ENCODE results near the gene VCPKMT. TPM values are rescaled to one million over a fixed set of nuclear protein-coding genes. Genes with fewer than 3 reads are reported as not detected.

Gene VCPKMT
- total and polyA plus RNA-seq, 12 donors = 1.9 to 28.5 (median 3.2) TPM

- 97 to 98% methylated on average over 2 of the region's 2 CpGs for WGBS, 2 donors
- H3K27ac ChIP-seq = no peak overlapping the region
- no peaks in the 10 kb centered on the region for H3K4me1 ChIP-seq
- DNase-seq (no peak), ATAC-seq (no peak)
- no peak for TF ChIP-seq CTCF (IDR thresholded peaks at IDR 0.05)
- intact Hi-C loops (cut with DNase I) = no loop called here
- H3K36me3 ChIP-seq = peaks cover 0 to 99% (median 26%) of the 10 kb centered on the region in 9 donors
- no peak overlapping the region for H3K4me3 ChIP-seq
- H3K9me3 ChIP-seq = no peaks in the 10 kb centered on the region
- no peaks in the 10 kb centered on the region for H3K27me3 ChIP-seq
Observed at GRCh38 chr14:50127802-50128201, 11.4 kb upstream of the VCPKMT start.

GRCh38 chr14:50123062-50123461 lies 6.7 kb upstream of the VCPKMT start:
- no peaks in the 10 kb centered on the region for H3K27me3 ChIP-seq
- ATAC-seq (no peak), DNase-seq (no peak)
- no peak overlapping the region for H3K27ac ChIP-seq
- peaks cover 0 to 87% (median 5%) of the 10 kb centered on the region in 9 donors for H3K36me3 ChIP-seq
- peaks cover 0 to 4% (median 0%) of the 10 kb centered on the region in 9 donors for H3K4me1 ChIP-seq
- no peak overlapping the region for H3K4me3 ChIP-seq
- WGBS, 2 donors = 97 to 100% methylated on average over 3 of the region's 3 CpGs
- TF ChIP-seq CTCF (IDR thresholded peaks at IDR 0.05) = no peak
- no peaks in the 10 kb centered on the region for H3K9me3 ChIP-seq
- intact Hi-C loops (cut with DNase I) = no loop called here

GRCh38 chr14:50122291-50122690 lies 5.9 kb upstream of the VCPKMT start:
- 89% methylated on average over 6 of the region's 6 CpGs for WGBS, 2 donors
- Histone ChIP-seq H3K9me3 (no peaks in the 10 kb centered on the region), H3K27ac (no peak overlapping the region), H3K4me1 (peaks cover 0 to 6% (median 0%) of the 10 kb centered on the region in 9 donors), H3K27me3 (no peaks in the 10 kb centered on the region), H3K4me3 (no peak overlapping the region), H3K36me3 (peaks cover 0 to 87% (median 6%) of the 10 kb centered on the region in 9 donors)
- TF ChIP-seq CTCF (IDR thresholded peaks at IDR 0.05) = no peak
- DNase-seq = no peak
- intact Hi-C loops (cut with DNase I) = no loop called here
- no peak for ATAC-seq

- Histone ChIP-seq H3K27me3 (no peaks in the 10 kb centered on the region), H3K4me3 (no peak overlapping the region), H3K36me3 (peaks cover 0 to 79% (median 6%) of the 10 kb centered on the region in 9 donors), H3K27ac (no peak overlapping the region), H3K9me3 (no peaks in the 10 kb centered on the region), H3K4me1 (peaks cover 0 to 13% (median 6%) of the 10 kb centered on the region in 9 donors)
- TF ChIP-seq CTCF (IDR thresholded peaks at IDR 0.05) = no peak
- DNase-seq (no peak), ATAC-seq (no peak)
- WGBS, 2 donors = 78 to 84% methylated on average over 5 of the region's 5 CpGs
- intact Hi-C loops (cut with DNase I) = no loop called here
Observed at GRCh38 chr14:50121486-50121885, 5.1 kb upstream of the VCPKMT start.
